WTC11 (cell line): Measurements from ENCODE around the gene FBLN5. TPM values are rescaled to one million over a fixed set of nuclear protein-coding genes. Genes with fewer than 3 reads are reported as not detected.
A peak's percentile ranks its signal among the peaks of the same experiment; 100 is the strongest.
"Not testable (repeated sequence)": the region's sequence is repeated elsewhere in the genome, so short reads cannot be mapped to it uniquely, and the experiment has no call there.

Experiments used
- ATAC-seq: fragments of 200-7000 bp; cut with Tn5 transposase; 2 replicates; pipeline ENCODE4 v1.10.0; 2021; ENCODE audit warnings: mild to moderate bottlenecking, moderate library complexity
- CTCF ChIA-PET: fragments of 300-600 bp; sonication (Branson Sonifier 250); formaldehyde crosslinking; loops from one replicate; lab custom pipeline; 2021; ENCODE audit warnings: antibody characterized with exemption; lab: Charles Lee
- POLR2A ChIA-PET: fragments of 350-600 bp; sonication (Branson Sonifier 250); formaldehyde crosslinking; loops from one replicate; lab custom pipeline; 2021; ENCODE audit warnings: antibody characterized with exemption; lab: Charles Lee
- DNase-seq: peaks from one replicate; pipeline ENCODE4 v3.0.0; 2021; ENCODE audit warnings: low spot score
- H3K27ac Mint-ChIP-seq: 2 replicates; pipeline ENCODE4 v1.8.0; 2021; ENCODE audit warnings: mixed read lengths
- H3K27me3 Mint-ChIP-seq: 2 replicates; pipeline ENCODE4 v1.8.0; 2021; ENCODE audit warnings: low read depth, mild to moderate bottlenecking, moderate library complexity, mixed read lengths
- H3K36me3 Mint-ChIP-seq: 2 replicates; pipeline ENCODE4 v1.8.0; 2021; ENCODE audit warnings: mixed read lengths
- H3K4me1 Mint-ChIP-seq: 2 replicates; pipeline ENCODE4 v1.8.0; 2022; ENCODE audit warnings: mixed read lengths
- H3K4me3 Mint-ChIP-seq: 2 replicates; pipeline ENCODE4 v1.8.0; 2021; ENCODE audit warnings: mild to moderate bottlenecking, moderate library complexity, mixed read lengths
- H3K9me3 Mint-ChIP-seq: 2 replicates; pipeline ENCODE4 v1.8.0; 2021; ENCODE audit warnings: mixed read lengths
- EMX1 ChIP-seq: fragments of 250-450 bp; sonication (Bioruptor Pico); IDR thresholded peaks from 2 replicates; pipeline ENCODE4 v1.8.0; 2021; ENCODE audit warnings: mild to moderate bottlenecking
- ETV6 ChIP-seq: sonication (generic); formaldehyde crosslinking; IDR thresholded peaks from 2 replicates; pipeline ENCODE4 v1.8.1; 2022; ENCODE audit warnings: mild to moderate bottlenecking, missing genetic modification reagents
- FOXJ3 ChIP-seq: sonication (generic); formaldehyde crosslinking; IDR thresholded peaks from 2 replicates; pipeline ENCODE4 v1.9.0; 2021; ENCODE audit warnings: missing genetic modification reagents, mild to moderate bottlenecking, borderline replicate concordance
- HMGA2 ChIP-seq: fragments of 250-450 bp; sonication (Bioruptor Pico); IDR thresholded peaks from 2 replicates; pipeline ENCODE4 v1.4.0; 2021; ENCODE audit warnings: mild to moderate bottlenecking, moderate library complexity
- JUN ChIP-seq: sonication (generic); formaldehyde crosslinking; IDR thresholded peaks from 2 replicates; pipeline ENCODE4 v1.8.0; 2023; ENCODE audit warnings: mild to moderate bottlenecking, missing genetic modification reagents
- NR3C1 ChIP-seq: sonication (generic); formaldehyde crosslinking; conservative IDR thresholded peaks from 2 replicates; pipeline ENCODE4 v1.8.1; 2023; ENCODE audit warnings: low read depth, mild to moderate bottlenecking, missing genetic modification reagents
- OVOL2 ChIP-seq: fragments of 250-450 bp; sonication (Bioruptor Pico); IDR thresholded peaks from 2 replicates; pipeline ENCODE4 v1.9.0; 2021; ENCODE audit warnings: mild to moderate bottlenecking, borderline replicate concordance
- TCF7 ChIP-seq: sonication (generic); formaldehyde crosslinking; IDR thresholded peaks from 2 replicates; pipeline ENCODE4 v1.8.0; 2022; ENCODE audit warnings: mild to moderate bottlenecking, low read depth, missing genetic modification reagents, moderate library complexity
- ZNF121 ChIP-seq: sonication (generic); formaldehyde crosslinking; IDR thresholded peaks from 2 replicates; pipeline ENCODE4 v1.8.0; 2023; ENCODE audit warnings: missing genetic modification reagents
- total RNA-seq: library from RNA; stranded (reverse); gene quantifications from 3 replicates; pipeline ENCODE4 v1.2.3, GENCODE V29; 2021
- TF ChIP-seq, protein P1 (sequence below): fragments of 250-450 bp; sonication (Bioruptor Pico); IDR thresholded peaks from 2 replicates; pipeline ENCODE4 v1.9.0; 2021; ENCODE audit warnings: mild to moderate bottlenecking, borderline replicate concordance
- TF ChIP-seq, protein P2 (sequence below): sonication (generic); formaldehyde crosslinking; IDR thresholded peaks from 2 replicates; pipeline ENCODE4 v1.8.0; 2023; ENCODE audit warnings: mild to moderate bottlenecking, missing genetic modification reagents
- TF ChIP-seq, protein P3 (sequence below): sonication (generic); formaldehyde crosslinking; IDR thresholded peaks from 2 replicates; pipeline ENCODE4 v1.8.1; 2023; ENCODE audit warnings: mild to moderate bottlenecking, missing genetic modification reagents
- TF ChIP-seq, protein P4 (sequence below): fragments of 250-450 bp; sonication (Bioruptor Pico); IDR thresholded peaks from 2 replicates; pipeline ENCODE4 v2.1.2; 2022; ENCODE audit warnings: mild to moderate bottlenecking, moderate library complexity
- TF ChIP-seq, protein P5 (sequence below): sonication (generic); formaldehyde crosslinking; conservative IDR thresholded peaks from 2 replicates; pipeline ENCODE4 v1.8.1; 2022; ENCODE audit warnings: mild to moderate bottlenecking, missing genetic modification reagents

FBLN5 gene
- total RNA-seq, 1 experiment from 2014 or later, result 4.0 TPM

DNA sequence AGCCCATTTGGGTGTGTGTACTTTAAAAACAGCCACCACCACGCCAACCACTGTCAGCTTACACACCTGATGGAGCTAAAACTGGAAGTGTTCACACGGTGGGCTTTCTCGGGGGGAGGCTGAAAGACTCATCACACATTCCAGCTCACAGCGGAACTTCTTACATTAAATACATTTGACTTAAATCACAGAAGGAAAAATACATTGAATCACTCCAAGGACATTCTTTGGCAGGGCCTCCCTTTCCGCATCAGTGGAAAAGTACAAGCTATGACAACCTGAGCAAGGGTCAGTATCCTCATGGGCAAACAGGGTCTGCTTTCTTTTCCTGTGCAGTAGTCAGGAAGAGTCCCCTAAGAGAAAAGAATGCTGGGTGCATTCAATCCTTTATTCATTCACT lies 49.1 kb downstream of the FBLN5 start (continued):
- TF ChIP-seq, protein P1, sequence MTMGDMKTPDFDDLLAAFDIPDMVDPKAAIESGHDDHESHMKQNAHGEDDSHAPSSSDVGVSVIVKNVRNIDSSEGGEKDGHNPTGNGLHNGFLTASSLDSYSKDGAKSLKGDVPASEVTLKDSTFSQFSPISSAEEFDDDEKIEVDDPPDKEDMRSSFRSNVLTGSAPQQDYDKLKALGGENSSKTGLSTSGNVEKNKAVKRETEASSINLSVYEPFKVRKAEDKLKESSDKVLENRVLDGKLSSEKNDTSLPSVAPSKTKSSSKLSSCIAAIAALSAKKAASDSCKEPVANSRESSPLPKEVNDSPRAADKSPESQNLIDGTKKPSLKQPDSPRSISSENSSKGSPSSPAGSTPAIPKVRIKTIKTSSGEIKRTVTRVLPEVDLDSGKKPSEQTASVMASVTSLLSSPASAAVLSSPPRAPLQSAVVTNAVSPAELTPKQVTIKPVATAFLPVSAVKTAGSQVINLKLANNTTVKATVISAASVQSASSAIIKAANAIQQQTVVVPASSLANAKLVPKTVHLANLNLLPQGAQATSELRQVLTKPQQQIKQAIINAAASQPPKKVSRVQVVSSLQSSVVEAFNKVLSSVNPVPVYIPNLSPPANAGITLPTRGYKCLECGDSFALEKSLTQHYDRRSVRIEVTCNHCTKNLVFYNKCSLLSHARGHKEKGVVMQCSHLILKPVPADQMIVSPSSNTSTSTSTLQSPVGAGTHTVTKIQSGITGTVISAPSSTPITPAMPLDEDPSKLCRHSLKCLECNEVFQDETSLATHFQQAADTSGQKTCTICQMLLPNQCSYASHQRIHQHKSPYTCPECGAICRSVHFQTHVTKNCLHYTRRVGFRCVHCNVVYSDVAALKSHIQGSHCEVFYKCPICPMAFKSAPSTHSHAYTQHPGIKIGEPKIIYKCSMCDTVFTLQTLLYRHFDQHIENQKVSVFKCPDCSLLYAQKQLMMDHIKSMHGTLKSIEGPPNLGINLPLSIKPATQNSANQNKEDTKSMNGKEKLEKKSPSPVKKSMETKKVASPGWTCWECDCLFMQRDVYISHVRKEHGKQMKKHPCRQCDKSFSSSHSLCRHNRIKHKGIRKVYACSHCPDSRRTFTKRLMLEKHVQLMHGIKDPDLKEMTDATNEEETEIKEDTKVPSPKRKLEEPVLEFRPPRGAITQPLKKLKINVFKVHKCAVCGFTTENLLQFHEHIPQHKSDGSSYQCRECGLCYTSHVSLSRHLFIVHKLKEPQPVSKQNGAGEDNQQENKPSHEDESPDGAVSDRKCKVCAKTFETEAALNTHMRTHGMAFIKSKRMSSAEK, result no peak
- TF ChIP-seq FOXJ3 (CRISPR knock-in tag) (no peak), NR3C1 (CRISPR knock-in tag) (no peak), ZNF121 (no peak)
- TF ChIP-seq, protein P2, sequence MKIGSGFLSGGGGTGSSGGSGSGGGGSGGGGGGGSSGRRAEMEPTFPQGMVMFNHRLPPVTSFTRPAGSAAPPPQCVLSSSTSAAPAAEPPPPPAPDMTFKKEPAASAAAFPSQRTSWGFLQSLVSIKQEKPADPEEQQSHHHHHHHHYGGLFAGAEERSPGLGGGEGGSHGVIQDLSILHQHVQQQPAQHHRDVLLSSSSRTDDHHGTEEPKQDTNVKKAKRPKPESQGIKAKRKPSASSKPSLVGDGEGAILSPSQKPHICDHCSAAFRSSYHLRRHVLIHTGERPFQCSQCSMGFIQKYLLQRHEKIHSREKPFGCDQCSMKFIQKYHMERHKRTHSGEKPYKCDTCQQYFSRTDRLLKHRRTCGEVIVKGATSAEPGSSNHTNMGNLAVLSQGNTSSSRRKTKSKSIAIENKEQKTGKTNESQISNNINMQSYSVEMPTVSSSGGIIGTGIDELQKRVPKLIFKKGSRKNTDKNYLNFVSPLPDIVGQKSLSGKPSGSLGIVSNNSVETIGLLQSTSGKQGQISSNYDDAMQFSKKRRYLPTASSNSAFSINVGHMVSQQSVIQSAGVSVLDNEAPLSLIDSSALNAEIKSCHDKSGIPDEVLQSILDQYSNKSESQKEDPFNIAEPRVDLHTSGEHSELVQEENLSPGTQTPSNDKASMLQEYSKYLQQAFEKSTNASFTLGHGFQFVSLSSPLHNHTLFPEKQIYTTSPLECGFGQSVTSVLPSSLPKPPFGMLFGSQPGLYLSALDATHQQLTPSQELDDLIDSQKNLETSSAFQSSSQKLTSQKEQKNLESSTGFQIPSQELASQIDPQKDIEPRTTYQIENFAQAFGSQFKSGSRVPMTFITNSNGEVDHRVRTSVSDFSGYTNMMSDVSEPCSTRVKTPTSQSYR (CRISPR knock-in tag), result no peak
- TF ChIP-seq, all 79 proteins: peak for 0

DNA sequence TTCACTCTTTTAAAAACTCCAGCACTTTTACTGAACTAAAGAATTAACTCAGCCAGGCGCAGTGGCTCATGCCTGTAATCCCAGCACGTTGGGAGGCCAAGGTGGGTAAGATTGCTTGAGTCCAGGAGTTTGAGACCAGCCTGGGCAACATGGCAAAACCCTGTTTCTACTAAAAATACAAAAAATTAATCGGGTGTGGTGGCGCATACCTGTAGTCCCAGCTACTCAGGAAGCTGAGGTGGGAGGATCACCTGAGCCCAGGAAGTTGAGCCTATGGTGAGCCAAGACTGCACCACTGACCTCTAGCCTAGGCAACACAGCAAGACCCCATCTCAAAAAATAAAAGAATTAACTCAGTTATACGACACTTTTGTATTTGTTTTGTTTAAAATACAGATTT lies 49.8 kb downstream of the FBLN5 start:
- H3K27me3 Mint-ChIP-seq, DNase-seq, H3K27ac Mint-ChIP-seq, POLR2A ChIA-PET, ATAC-seq, H3K9me3 Mint-ChIP-seq, H3K36me3 Mint-ChIP-seq, H3K4me3 Mint-ChIP-seq: not testable (repeated sequence)
- CTCF ChIA-PET, result interaction anchor here (2.2 to 5.8 kb wide), 2 partner anchors 14 to 248 kb away, joined by 9 to 45 read pairs; no protein-coding TSS in a partner anchor
- H3K4me1 Mint-ChIP-seq, result peaks cover 19% of the 10 kb centered on the region

DNA sequence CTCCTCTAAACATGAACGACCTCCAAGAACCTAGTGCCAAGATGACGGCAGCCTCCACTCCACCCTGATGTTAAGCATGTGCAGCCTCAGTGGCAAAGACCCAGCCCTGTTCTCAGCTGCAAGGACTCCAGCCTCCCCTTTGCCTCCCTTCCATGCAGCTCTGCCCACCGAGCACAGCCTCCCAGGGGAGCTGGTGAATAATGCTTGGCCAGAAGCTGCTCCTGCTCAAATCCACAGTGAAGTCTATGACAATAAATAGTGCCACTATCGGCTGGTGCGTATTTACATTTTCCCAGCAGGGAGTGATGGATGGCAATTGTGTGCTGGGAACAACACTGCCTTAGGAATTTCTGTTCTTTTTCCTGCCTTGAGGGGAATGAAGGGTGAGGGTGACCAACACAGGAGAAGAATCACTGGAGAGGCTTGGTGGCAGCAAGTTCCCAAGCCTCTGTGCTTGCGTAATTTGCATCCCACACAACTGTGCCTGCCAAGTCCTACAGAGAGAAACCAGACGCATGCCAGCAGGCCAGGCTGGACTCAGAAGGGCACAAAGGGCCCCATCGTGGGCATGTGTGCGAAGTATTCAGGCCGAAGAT lies 50.3 kb downstream of the FBLN5 start:
- DNase-seq (no peak), ATAC-seq (peak; percentile 47)
- H3K27ac Mint-ChIP-seq, result peak overlapping the region; percentile 79
- POLR2A ChIA-PET, result no interaction called here
- H3K36me3 Mint-ChIP-seq, result no peaks in the 10 kb centered on the region
- peaks cover 19% of the 10 kb centered on the region for H3K4me1 Mint-ChIP-seq
- CTCF ChIA-PET, result interaction anchor here (0.5 to 5.8 kb wide), 4 partner anchors 14 to 43 kb away, joined by 3 to 45 read pairs (median 4); no protein-coding TSS in a partner anchor
- H3K9me3 Mint-ChIP-seq, result no peaks in the 10 kb centered on the region
- 0 out of 2 replicates have a peak, but pooled peaks cover 4% of the 10 kb centered on the region for H3K27me3 Mint-ChIP-seq
- no peak overlapping the region for H3K4me3 Mint-ChIP-seq
- TF ChIP-seq TCF7 (CRISPR knock-in tag) (no peak), EMX1 (CRISPR knock-in tag) (no peak), HMGA2 (no peak), ETV6 (CRISPR knock-in tag) (no peak), JUN (CRISPR knock-in tag) (no peak), OVOL2 (no peak)
- TF ChIP-seq, protein P1, result no peak
- TF ChIP-seq, protein P3, sequence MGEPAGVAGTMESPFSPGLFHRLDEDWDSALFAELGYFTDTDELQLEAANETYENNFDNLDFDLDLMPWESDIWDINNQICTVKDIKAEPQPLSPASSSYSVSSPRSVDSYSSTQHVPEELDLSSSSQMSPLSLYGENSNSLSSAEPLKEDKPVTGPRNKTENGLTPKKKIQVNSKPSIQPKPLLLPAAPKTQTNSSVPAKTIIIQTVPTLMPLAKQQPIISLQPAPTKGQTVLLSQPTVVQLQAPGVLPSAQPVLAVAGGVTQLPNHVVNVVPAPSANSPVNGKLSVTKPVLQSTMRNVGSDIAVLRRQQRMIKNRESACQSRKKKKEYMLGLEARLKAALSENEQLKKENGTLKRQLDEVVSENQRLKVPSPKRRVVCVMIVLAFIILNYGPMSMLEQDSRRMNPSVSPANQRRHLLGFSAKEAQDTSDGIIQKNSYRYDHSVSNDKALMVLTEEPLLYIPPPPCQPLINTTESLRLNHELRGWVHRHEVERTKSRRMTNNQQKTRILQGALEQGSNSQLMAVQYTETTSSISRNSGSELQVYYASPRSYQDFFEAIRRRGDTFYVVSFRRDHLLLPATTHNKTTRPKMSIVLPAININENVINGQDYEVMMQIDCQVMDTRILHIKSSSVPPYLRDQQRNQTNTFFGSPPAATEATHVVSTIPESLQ (CRISPR knock-in tag), result no peak
- TF ChIP-seq, protein P4, sequence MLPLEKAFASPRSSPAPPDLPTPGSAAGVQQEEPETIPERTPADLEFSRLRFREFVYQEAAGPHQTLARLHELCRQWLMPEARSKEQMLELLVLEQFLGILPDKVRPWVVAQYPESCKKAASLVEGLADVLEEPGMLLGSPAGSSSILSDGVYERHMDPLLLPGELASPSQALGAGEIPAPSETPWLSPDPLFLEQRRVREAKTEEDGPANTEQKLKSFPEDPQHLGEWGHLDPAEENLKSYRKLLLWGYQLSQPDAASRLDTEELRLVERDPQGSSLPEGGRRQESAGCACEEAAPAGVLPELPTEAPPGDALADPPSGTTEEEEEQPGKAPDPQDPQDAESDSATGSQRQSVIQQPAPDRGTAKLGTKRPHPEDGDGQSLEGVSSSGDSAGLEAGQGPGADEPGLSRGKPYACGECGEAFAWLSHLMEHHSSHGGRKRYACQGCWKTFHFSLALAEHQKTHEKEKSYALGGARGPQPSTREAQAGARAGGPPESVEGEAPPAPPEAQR (CRISPR knock-in tag), result no peak
- TF ChIP-seq, protein P5, sequence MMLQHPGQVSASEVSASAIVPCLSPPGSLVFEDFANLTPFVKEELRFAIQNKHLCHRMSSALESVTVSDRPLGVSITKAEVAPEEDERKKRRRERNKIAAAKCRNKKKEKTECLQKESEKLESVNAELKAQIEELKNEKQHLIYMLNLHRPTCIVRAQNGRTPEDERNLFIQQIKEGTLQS, result no peak
